ENCODE results near the gene BCAM.
A peak's percentile ranks its signal among the peaks of the same experiment; 100 is the strongest.
"Not testable (repeated sequence)": the region's sequence is repeated elsewhere in the genome, so short reads cannot be mapped to it uniquely, and the experiment has no call there.

Gene BCAM, protein sequence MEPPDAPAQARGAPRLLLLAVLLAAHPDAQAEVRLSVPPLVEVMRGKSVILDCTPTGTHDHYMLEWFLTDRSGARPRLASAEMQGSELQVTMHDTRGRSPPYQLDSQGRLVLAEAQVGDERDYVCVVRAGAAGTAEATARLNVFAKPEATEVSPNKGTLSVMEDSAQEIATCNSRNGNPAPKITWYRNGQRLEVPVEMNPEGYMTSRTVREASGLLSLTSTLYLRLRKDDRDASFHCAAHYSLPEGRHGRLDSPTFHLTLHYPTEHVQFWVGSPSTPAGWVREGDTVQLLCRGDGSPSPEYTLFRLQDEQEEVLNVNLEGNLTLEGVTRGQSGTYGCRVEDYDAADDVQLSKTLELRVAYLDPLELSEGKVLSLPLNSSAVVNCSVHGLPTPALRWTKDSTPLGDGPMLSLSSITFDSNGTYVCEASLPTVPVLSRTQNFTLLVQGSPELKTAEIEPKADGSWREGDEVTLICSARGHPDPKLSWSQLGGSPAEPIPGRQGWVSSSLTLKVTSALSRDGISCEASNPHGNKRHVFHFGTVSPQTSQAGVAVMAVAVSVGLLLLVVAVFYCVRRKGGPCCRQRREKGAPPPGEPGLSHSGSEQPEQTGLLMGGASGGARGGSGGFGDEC

DNA sequence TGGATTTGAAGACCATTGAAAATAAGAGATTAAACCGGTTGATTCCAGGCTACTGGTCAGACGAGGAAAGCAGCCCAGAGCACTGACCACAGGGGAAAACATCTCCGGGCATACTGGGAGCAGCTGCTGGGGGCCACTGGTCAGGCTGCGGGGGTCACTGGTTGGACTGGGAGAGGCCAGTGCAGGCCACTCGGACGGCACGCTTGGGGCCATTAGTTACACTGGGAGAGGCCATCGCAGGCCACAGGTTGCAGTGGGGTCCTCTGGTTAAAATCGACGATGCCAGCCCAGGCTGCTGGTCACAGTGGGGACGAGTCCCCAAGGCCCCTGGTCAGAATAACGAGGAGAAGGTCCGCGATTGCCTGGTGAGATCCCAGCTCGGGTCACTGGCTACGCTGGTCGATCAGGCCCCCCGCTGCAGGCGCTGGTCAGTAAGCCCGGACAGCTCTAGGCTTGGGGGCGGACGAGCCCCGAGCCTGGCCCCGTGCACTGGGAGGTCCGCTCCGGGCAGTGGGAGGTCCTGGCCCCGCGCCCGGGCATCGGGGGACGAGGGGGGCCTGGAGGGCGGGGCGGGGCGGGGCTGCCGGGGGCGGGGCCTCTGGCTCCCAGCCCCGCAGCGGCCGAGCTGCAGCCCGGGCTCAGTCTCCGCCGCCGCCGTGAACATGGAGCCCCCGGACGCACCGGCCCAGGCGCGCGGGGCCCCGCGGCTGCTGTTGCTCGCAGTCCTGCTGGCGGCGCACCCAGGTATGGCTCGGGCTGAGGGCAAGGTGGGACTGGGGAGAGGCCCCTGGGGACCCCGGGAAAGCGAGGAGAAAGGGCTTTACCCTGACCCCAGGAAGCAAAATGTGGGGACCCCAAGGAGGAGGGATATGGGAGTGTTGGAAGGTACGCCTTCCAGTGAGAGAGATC, at the start of gene BCAM:
BCAM (plus strand) TSS at position 641 of the 909 bp plus-strand sequence; CDS start at position 663, 22 bp downstream.
- peak within 1 kb of the TSS in 17 of 21 experiments; percentile 8 to 85 (median 55) for H3K27ac ChIP-seq

DNA sequence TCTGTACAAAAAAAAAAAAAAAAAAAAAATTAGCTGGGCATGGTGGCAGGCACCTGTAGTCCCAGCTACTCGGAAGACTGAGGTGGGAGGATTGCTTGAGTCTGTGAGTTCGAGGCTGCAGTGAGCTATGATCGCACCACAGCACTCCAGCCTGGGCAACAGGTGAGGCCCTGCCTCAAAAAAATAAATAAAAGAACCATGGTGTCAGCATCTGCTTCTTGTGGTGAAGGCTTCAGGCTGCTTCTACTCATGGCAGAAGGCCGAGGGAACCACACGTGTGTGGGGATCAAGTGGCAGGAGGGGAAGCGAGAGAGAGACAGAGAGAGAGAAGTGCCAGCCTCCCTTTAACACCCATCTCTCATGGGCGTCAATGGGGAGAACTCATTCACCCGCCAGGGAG, 46.9 kb upstream of the BCAM start:
- H3K4me3 ChIP-seq, result no peak overlapping the region

More for the DNA sequence above, at the start of gene BCAM:
- peak within 1 kb of the TSS; percentile 21 to 58 (median 37) for H3K4me3 ChIP-seq

DNA sequence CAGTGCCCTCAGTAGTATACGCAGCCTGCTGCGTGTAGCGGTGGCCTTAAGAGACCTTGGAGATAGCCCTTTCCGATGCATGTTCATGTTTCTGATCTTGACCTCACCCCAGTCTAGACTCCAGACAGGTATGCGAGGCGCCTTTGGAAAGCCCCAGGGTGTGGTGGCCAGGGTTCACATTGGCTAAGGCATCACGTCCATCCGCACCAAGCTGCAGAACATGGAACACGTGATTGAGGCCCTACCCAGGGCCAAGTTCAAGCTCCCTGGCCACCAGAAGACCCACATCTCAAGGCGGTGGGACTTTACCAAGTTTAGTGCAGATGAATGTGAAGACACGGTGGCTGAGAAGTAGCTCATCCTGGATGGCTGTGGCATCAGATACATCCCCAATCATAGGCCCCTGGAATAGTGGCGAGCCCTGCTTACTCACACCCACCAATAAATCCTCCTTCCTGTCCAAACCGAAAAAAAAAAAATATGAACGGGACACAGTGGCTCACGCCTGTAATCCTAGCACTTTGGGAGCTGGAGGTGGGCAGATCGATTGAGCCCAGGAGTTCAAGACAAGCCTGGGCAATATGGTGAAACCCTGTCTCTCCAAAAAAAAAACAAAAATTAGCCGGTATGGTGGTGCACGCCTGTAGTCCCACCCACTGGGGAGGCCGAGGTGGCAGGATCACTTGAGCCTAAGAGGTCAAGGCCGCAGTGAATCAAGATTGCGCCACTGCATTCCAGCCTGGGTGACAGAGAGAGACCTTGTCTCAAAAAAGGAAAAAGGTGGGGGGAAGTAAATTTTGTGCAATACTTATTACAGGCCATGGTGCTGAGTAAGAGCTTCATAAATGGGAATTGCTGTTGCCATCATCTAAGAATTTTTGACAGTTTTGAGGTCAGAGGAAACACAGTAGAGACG, 43.6 kb upstream of the BCAM start:
- Histone ChIP-seq H3K27ac (peak overlapping the region in 3 of 21 experiments; percentile 12 to 41 (median 17)), H3K4me3 (no peak overlapping the region)

More for the DNA sequence above, 46.9 kb upstream of the BCAM start:
- peak overlapping the region in 1 of 21 experiments; percentile 10 for H3K27ac ChIP-seq

DNA sequence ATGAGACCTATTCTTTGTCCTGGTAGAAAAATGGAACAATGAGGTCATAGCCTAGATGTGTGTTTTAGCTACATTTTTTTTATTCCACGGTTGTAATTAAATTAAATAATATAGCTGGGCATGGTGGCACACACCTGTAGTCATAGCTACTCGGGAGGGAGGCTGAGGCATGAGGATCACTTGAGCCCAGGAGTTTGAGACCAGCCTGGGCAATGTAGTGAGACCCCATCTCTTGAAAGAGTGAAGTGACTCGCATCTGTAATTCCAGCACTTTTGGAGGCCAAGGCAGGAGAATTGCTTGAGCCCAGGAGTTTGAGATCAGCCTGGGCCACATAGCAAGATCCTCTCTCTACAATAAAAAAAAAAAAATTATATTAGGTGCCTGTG, 43.0 kb upstream of the BCAM start:
- H3K27ac ChIP-seq, result peak overlapping the region in 2 of 21 experiments; percentile 12 to 17

DNA sequence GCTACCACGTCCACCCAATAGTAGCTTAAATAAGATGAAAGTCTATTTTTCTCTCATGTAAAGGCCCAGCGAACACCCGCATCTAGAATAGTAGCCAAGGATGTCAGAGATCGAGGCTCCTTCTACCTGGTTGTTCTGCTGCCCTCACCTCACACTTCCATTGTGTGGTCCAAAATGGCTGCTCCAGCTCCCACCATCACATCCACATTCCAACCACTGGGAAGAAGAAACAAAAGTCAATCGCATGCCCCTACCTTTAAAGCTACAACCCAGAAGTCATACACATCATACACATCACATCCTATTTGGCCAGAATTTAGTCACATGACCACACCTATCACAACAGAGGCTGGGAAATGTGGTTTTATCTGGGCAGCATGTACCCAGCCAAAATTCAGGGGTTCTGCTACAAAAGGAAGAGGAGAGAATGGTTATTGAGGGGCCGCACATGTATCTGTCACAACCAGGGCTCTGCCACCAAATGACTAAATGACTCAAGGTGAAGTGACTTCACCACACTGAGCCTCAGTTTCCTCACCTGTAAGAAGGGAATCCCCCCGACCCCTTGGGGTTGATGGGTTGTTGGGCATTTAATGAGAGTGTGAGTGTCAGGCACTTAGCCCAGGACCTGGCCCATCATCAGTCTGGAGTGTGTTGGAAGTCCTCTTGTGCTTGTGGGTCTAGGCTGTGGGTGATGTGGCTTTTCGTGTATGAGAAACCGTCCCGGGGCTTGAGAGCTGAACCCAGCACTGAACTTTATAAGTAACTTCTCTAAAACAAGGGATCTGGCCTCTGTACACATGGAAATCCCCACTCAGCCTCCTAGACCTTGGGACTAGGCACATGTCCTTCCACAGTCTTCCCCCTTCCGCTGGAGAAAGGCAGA, 41.4 kb upstream of the BCAM start:
- H3K4me3 ChIP-seq, result no peak overlapping the region
- H3K27ac ChIP-seq, result peak overlapping the region in 8 of 21 experiments; percentile 10 to 61 (median 25)

More for the DNA sequence above, 43.0 kb upstream of the BCAM start:
- no peak overlapping the region for H3K4me3 ChIP-seq

DNA sequence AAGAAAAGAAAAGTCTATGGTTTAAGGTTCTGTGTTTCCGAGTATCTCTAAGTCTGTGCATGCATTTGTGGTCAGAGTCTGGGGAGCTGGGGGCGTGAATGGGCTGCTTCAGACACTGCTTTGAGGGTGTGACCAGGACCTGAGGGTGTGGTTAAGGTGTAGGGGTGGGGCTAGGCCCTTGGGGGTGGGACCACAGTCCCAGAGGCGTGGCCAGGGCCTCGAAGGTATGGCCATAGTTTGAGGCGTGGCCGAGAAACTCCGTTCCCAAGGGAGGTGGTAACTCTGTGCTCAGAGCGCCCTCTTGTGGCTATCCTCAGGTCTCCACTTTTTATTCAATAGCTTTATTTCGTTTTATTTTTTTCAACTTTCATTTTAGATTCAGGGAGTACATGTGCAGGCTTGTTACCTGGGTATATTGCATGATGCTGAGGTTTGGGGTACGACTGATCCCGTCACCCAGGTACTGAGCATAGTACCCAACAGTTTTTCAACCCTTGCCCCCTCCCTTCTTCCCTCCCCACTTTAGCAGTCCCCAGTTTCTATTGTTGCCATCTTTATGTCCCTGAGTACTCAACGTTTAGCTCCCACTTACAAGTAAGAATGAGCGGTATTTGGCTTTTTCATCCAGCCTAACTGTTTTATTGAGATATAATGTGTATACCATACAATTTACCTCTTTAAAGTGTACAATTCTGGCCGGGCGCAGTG, 38.2 kb upstream of the BCAM start:
- no peak overlapping the region for H3K4me3 ChIP-seq
- H3K27ac ChIP-seq, result peak overlapping the region in 12 of 21 experiments; percentile 6 to 59 (median 34)

DNA sequence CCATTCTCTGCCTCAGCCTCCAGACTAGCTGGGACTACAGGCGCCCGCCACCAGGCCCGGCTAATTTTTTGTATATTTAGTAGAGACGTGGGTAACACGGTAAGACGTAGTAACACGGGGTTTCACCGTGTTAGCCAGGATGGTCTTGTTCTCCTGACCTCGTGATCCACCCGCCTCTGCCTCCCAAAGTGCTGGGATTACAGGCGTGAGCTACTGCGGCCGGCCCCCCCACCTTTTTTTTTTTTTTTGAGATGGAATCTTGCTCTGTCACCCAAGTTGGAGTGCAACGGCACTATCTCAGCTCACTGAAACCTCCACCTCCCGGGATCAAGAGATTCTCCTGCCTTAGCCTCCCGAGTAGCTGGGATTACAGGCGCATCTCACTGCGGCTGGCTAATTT, 36.8 kb upstream of the BCAM start:
- H3K4me3 ChIP-seq, H3K27ac ChIP-seq: not testable (repeated sequence)

DNA sequence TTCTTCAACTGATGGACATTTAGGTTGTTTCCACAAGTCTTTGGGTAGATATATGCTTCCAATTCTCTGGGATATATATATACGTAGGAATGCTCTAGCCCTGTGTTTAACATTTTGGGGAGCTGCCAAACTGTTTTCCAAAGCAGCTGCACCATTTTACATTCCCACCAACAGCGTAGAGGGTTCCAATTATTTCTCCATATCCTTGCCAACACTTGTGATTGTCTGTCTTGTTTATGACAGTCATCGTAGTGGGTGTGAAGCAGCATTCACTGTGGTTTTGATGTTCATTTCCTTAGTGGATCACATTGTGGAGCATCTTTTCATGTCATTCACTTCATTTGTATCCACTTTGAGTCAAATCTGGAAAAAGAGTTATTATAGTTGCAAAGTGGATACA, 35.9 kb upstream of the BCAM start:
- Histone ChIP-seq H3K4me3 (no peak overlapping the region), H3K27ac (no peak overlapping the region)

DNA sequence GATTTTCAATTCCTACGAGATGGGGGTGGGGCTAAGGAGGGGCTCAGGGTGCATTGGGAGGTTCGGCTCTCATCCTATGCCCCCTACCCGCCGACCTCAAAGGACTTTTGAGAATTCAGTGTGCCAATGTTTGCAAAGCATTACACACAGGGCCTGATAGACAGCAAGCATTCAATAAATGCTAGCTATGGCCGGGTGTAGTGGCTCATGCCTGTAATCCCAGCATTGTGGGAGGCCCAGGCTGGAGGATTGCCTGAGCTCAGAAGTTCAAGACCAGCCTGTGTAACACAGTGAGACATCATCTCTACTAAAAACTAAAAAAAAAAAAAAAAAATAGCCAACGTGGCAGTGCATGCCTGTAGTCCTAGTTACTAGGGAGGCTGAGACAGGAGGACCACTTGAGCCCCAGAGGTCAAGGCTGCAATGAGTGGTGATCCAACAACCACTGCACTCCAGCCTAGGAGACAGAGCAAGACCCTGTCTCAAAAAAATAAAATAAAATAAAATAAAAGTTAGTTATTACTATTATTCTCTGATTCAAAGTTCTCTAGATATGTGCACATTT, 33.1 kb upstream of the BCAM start:
- H3K4me3 ChIP-seq, result no peak overlapping the region
- peak overlapping the region in 12 of 21 experiments; percentile 12 to 88 (median 67) for H3K27ac ChIP-seq

DNA sequence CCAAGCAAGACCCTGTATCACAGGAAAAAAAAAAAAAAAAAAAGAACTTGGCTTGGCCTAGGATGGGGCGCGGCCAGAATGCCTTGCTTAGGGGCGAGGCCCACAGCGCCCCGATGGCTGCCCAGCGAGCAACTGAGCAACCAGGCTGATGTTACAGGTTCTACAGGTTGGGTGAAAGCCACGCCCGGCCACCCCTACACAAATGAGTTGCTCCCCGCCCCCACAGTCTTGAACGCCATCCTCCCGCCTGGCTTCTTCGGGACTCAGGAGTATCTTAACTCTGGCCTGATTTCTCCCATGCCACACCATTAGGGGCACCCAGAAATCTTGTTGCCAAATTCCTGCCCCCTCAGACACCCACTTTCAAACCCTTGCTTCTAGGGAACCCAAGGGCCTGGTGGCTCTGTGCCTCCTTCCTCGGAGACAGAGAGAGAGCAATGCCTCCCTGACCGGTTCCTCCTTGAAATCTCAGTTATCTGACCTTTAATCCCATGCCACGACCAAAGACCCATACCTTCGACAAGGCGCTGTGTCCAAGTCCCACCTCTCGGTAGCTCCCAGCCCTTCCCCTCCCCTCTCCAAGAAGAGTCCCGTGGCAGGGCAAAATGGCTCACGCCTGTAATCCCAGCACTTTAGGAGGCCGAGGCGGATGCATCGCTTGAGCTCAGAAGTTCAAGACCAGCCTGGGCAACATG, 32.4 kb upstream of the BCAM start:
- H3K27ac ChIP-seq, result peak overlapping the region in 20 of 21 experiments; percentile 56 to 88 (median 78)
- H3K4me3 ChIP-seq, result no peak overlapping the region

DNA sequence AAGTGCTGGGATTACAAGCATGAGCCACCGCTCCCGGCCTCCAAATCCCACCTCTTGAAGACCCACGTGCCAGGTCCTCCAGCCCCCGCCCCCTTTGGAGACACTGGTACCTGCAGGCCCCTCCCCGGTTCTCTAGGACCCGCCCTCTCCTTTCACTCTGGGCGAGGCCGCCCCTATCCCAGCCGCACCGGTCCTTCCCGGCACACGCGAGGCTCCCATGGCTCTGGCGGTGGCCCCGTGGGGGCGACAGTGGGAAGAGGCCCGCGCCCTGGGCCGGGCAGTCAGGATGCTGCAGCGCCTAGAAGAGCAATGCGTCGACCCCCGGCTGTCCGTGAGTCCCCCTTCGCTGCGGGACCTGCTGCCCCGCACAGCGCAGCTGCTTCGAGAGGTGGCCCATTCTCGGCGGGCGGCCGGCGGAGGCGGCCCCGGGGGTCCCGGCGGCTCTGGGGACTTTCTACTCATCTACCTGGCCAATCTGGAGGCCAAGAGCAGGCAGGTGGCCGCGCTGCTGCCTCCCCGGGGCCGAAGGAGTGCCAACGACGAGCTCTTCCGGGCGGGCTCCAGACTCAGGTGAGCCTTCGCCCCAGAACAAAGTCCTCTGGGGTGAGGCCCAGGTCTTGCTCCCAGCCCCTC, 31.1 kb upstream of the BCAM start, which contains the start of gene CBLC:
CBLC (plus strand) TSS at position 176 of the 633 bp plus-strand sequence; CDS start at position 218, 42 bp downstream.
- Histone ChIP-seq H3K27ac (peak within 1 kb of the TSS; percentile 53 to 89 (median 81)), H3K4me3 (peak within 1 kb of the TSS; percentile 32 to 57 (median 38))

DNA sequence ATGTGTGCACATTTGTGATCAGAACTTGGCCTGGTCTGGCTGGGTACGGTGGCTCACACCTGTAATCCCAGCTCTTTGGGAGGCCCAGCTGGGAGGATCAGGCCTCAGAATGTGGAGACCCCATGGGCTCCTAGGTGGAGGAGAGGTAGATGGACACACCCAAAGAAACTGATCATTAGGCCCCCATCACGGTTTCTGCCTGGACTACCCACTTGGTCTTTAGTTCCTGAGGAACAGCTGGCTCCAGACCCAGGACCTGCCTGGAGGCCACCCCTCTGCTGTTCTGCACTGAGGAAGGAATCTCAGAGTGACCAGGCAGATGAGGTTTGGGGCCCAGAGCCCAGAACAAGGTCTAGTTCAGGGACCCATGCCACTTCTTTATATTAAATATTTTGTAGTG, 29.8 kb upstream of the BCAM start:
- H3K27ac ChIP-seq, result peak overlapping the region in 3 of 21 experiments; percentile 23 to 39 (median 31)
- no peak overlapping the region for H3K4me3 ChIP-seq

DNA sequence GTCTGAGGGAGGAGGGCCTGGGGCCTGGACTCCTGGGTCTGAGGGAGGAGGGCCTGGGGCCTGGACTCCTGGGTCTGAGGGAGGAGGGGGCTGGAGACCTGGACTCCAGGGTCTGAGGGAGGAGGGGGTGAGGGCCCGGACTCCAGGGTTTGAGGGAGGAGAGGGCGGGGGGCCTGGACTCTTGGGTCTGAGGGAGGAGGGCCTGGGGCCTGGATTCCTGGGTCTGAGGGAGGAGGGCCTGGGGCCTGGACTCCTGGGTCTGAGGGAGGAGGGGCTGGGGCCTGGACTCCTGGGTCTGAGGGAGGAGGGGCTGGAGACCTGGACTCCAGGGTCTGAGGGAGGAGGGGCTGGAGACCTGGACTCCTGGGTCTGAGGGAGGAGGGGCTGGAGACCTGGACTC, 27.2 kb upstream of the BCAM start:
- peak overlapping the region in 1 of 21 experiments; percentile 24 for H3K27ac ChIP-seq
- not testable (repeated sequence) for H3K4me3 ChIP-seq

DNA sequence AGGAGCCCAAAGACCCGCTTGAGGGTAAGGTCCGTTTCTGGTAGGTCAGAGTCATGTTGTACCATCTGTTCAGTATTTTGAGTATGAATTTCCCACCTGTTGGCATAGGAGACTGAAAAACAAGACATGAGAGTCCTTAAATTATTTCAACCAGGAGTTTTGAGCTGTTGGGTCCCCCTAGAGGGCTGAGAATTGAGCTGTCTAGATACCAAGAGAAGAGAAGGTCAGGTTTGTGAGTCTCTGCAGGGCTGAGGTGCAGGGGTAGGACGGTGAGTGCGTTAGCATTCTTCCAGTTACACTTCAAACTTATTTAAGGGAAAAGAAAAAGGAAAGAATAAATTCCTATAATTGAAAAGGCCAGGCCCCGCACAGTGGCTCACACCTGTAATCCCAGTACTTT, 26.2 kb upstream of the BCAM start:
- no peak overlapping the region for H3K4me3 ChIP-seq
- no peak overlapping the region for H3K27ac ChIP-seq

DNA sequence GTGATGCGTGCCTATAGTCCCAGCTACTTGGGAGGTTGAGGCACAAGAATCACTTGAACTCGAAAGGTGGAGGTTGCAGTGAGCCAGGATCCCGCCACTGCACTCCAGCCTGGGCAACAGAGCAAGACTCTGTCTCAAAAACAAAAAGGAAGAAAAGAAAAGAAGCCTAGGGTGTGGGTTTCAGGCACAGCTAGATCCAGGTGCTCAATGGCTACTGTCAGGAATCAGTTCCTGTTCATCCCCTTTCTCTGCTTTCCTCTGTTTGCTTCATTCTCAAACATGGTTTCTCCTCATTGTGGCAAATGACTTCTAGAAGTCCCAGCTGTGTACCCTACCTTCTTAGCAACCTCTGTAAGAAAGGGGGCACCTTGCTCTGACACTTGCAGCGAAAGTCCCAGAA, 25.4 kb upstream of the BCAM start:
- Histone ChIP-seq H3K27ac (no peak overlapping the region), H3K4me3 (no peak overlapping the region)

DNA sequence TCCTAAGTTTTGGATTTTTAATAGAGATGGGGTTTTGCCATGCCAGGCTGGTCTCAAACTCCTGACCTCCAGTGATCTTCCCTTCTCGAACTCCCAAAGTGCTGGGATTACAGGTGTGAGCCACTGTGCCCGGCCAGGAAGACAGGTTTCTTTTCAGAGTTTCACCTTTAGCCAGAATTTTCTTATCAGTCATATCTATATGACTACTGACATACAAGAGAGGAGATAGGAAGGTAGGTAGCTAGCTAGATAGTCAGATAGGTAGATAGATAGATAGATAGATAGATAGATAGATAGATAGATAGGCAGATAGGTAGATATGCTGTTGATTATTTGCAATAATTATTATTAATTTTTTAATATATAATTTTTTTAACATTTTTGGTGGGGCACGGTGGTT, 23.6 kb upstream of the BCAM start:
- Histone ChIP-seq H3K4me3 (no peak overlapping the region), H3K27ac (no peak overlapping the region)

All from skin epidermis (tissue), 12 donors.